ENCODE data around the gene TUBGCP3.
A peak's percentile ranks its signal among the peaks of the same experiment; 100 is the strongest.
"Not testable (repeated sequence)": the region's sequence is repeated elsewhere in the genome, so short reads cannot be mapped to it uniquely, and the experiment has no call there.

TUBGCP3 gene

GRCh38 chr13:112587764-112588489 lies at the start of gene TUBGCP3:
TUBGCP3 (minus strand) TSS chr13:112588153; CDS start chr13:112587980, 173 bp downstream.
- peak; percentile 81 for DNase-seq

GRCh38 chr13:112637017-112637801 lies 49.3 kb upstream of the TUBGCP3 start:
- DNase-seq, result no peak

DNA sequence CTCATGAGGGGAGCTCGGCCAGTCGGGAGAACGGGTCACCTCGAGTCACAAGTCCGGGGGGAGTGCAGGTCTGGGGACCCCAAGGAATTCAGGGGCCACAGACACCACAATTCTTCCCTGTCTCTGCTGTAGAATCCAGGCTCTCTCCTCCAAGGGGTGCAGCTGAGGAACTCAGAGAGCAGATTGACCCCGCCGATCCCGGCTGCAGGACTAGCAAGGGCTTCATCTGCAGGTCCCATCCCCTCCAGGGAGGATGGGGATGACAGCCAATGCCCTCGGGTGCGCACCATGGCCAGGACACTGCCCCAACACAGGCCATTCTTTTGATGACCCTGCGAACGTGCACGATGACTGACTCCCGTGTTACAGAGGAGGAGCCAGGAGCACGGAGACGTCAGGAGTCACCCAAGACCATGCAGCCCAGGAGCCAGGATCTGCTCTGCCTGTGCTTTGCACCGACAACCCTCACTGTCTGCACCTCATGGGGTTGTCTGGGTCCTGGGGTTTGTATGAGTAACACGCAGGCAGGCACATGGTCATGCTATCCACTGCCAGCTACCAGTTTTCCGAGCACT lies 48.5 kb upstream of the TUBGCP3 start:
- DNase-seq, result no peak

DNA sequence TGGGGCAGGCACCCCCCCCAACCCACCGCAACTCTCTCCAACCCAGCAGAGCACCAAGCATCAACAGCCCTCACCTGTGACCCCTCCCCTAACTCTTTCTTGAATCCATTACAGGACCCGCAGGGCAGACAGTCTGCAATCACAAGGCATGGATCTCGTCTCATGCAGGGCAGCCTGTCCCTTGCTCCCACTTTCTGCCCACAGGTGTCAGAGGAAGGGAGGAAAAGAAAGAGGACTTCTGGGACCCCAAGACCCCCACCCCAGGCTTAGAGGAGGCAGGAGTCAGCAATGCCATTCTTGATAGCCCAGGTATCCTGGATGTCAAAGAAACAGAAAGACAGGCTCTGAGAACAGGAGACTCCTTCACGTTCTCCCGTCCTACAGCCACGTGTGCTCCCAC lies 47.4 kb upstream of the TUBGCP3 start:
- no peak for DNase-seq

- no peak for DNase-seq
Measured at GRCh38 chr13:112634102-112634501, 46.1 kb upstream of the TUBGCP3 start.

- not testable (repeated sequence) for DNase-seq
Measured at GRCh38 chr13:112630226-112630625, 42.3 kb upstream of the TUBGCP3 start.

- DNase-seq, result no peak
Measured at GRCh38 chr13:112629161-112629560, 41.2 kb upstream of the TUBGCP3 start.

DNA sequence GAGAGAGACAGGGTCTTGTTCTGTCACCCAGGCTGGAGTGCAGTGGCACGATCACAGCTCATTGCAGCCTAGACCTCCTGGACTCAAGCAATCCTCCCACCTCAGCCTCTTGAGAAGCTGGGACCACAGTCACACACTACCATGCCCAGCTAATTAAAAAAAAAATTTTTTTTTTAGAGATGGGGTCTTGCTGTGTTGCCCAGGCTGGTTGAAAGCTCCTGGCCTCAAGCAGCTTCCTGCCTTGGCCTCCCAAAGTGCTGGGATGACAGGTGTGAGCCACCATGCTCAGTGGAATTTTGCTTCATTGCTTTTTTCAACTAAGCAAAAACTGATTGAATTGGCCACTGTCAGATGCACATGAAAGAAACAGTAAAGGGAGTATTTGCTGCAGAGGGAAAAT lies 39.7 kb upstream of the TUBGCP3 start:
- not testable (repeated sequence) for DNase-seq

DNA sequence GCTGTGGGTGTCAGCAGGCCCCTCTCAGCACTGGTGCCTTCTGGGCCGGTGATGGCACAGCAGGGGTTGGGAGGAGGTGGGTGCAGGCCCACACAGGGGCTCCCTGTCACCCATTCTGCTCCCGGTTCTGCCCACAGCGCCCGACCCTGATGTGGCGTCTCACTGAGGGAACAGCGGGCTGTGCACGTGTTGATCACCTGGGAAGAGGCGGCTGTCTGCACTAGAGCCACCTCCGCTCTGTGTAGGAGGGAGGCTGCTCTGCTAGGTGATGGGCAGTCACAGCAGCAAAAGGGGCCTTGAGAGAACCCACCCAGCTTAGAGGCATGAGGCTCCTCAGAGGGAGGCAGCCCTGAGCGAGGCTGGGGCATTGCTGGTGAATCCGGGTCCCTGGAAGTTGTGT lies 39.2 kb upstream of the TUBGCP3 start:
- no peak for DNase-seq

GRCh38 chr13:112626761-112627160 lies 38.8 kb upstream of the TUBGCP3 start:
- no peak for DNase-seq

- no peak for DNase-seq
Measured at GRCh38 chr13:112626124-112626523, 38.2 kb upstream of the TUBGCP3 start.

DNA sequence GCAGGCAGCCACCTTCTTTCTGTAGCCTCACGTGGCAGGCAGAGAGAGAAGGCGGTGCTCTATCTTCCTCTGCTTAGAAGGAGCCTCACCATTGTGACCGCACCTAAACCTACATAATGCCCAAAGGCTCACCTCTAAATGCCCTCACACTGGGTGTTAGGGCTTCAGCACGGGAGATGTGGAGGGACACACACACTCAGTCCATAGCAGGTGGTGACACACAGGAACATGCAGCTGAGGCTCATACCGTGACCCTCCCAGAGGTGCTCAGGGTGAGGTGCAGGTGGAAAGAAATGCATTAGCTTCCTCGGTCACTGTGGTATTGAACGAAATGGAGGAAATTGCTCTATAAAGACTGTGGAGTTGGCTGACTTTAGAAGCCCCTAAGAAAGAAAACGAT lies 37.7 kb upstream of the TUBGCP3 start:
- no peak for DNase-seq

DNA sequence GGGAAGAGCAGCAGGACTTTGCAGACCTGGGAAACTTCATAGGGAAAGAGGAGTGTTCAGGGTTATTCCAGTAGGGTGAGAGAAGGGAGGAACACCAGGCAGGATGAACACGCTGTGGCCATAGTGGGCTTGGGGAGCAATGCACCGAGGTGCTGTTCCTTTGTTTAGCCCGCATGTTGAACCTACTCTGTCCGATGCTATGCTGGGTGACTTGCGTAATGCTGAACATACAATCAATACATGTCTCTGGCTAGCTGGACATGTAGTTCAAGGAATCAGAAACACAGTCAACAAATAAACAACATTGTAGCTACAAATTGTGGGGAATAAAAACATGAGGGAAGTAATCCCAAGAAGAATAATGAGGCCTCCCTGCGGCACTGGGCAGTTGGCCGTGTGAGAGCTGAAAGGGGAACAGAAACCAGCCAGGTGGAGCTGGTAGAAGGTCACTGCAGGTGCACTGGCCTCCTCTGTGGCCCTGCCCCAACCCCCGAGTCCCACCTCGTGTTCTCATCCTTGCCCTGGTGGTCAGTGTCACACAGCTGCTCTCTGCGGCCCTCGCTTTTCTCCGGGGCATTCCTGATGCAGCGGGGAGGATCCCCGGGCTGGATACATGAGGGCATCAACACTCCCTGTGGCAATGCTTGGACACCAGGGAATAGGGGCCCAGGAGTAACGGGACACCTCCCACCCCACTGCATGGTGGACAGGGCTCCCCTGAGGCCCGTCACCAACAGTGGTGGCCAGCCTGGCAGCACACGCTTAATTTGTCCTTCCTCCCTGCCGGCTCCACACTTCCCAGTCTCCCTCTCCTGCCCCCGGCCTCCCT lies 36.9 kb upstream of the TUBGCP3 start:
- DNase-seq, result no peak

GRCh38 chr13:112624040-112624439 lies 36.1 kb upstream of the TUBGCP3 start:
- no peak for DNase-seq

DNA sequence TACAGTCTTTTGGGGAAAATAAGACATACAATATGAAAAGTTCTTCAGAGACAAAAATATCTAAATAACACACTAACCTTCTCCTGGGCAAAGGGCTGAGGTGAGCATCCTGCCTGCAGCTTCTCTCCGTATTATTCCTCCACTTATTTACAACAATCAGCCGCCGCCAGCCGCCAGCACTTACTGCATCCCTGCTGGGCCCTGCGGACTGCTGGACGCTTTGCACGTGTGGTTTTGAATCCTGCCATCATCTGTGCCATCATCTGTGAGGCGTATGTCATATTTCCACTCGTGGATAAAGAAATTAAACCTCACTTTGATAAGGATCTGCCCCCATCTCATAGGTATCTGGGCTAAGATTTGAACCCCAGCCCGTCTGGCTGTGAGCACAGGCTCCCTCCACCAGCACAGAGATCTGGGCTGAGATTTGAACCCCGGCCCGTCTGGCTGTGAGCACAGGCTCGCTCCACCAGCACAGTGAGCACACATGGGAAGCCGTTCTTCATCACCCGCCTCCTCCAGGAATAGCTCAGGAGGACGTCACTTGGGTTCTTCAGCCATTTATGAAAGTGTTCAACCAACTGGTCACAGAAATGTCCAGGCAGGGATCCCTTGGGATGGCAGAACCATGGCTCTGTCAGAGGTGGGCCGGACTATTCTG lies 35.2 kb upstream of the TUBGCP3 start:
- DNase-seq, result no peak

- DNase-seq, result no peak
Measured at GRCh38 chr13:112622375-112622774, 34.4 kb upstream of the TUBGCP3 start.

GRCh38 chr13:112619730-112620631 lies 32.0 kb upstream of the TUBGCP3 start:
- DNase-seq, result no peak

DNA sequence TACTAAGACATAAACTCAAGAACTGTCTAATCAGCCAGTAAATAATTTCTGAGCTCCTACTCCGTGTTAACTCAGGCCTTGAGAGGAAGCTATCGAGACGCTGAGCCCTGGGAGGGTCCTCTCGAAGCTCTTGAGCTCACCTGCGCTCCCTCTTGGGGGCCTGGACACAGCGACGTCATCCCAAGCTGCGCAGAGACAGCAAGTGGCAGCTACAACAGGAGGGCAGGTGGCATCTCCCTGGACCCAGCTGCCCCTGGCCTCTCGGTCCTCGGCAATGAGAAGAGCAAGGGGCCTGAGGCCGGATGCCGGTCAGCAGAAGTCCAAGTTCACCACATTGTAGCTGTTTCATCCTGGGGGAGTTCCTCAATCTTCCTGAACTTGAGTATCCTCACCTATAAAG lies 30.5 kb upstream of the TUBGCP3 start:
- no peak for DNase-seq

GRCh38 chr13:112617754-112618375 lies 29.9 kb upstream of the TUBGCP3 start:
- DNase-seq, result no peak

DNA sequence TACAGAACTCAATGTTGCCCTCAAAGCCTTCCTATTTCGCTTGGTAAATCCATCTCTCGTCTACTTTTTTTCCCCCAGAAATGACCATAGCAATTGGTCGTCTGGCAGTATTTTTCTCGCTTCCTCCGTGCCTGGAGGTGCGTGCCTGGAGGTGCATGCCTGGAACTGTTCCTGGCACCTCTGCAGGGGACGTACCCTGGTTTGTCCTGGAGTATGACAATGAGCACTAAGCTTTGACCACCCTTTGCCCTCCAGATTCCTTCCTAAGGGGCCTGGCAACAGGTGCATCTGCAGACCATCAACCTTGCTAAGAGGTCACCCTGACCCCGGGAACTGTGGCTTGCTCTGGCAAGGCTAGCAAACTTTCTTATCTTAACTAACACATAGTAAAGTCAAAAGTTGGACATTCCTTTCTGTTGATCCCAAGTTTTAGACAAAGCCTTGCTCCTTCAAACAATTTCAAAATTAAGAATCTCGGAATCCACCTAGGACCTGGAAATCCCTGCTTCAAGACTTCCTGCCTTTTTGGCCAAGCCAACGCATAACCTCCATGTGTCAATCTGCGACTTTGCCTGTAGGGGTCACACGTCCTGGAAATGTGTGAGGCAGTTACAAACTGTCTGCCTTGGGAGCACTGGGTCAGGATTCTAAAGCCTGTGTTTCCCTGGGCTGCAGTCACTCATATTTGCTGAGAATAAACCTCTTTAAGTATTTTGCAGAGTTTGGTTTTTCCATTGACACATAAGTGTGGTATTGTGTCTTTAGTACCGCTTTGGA lies 28.8 kb upstream of the TUBGCP3 start:
- peak; percentile 26 for DNase-seq
